NCI-H1694 treated with DMSO at 0.1 percent for 48 hours (cell line): ENCODE measurements around the gene FBXO31.
"Not testable (repeated sequence)": the region's sequence is repeated elsewhere in the genome, so short reads cannot be mapped to it uniquely, and the experiment has no call there.

Experiments used
- DNase-seq: peaks from one replicate; lab custom pipeline; 2025; lab: John Stamatoyannopoulos, UW

FBXO31 gene

DNA sequence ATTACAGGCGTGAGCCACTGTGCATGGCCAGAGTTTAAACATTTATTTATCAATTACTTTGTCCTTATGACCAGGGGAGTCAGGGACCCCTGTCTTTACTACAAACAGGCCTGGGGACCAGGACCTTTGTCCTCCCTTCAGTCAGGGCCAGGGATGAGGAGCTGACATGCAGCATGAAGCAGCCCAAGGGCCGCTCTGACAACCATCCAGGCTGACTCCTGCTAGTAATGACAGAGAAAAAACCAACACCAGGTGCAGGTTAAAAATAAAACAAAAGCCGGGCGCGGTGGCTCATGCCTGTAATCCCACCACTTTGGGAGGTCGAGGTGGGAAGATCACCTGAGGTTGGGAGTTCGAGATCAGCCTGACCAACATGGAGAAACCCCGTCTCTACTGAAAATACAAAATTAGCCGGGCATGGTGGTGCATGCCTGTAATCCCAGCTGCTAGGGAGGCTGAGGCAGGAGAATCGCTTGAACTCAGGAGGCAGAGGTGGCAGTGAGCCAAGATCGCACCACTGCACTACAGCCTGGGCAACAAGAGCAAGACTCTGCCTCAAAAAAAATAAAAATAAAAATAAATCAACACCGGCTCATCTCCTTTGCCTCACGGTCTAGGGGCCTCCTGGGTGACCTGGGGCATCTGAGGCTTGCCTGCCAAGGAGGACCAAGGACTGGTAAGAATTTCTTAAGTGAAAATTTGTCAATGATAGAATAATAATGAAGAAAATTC lies 20.6 kb downstream of the FBXO31 start:
- DNase-seq, result not testable (repeated sequence)

DNA sequence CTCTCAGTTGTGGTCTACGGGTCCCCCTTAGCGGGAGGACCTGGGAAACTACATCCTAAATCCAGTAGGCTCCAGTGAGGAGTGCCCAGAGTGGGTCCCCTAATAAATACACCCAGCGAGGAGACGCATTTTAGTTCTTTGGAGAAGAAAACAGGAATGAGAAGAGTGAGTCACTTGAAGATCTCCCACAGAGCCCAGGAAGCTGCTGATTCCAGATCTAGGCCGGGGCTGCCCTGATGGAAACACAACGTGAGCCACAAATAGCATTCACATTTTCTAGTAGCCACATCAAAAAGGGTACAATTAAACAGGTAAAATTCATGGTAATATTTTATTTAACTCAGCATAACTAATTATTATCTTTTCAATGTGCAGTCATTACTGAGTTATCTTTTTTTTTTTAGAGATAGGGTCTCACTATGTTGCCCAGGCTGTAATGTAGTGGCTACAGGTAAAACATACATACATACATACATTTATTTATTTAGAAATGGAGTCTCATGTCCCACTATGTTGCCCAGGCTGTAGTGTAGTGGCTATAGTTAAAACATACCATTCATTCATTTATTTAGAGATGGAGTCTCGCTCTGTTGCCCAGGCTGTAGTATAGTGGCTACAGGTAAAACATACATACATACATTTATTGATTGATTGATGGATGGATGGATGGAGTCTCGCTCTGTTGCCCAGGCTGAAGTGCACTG lies 21.5 kb downstream of the FBXO31 start:
- no peak for DNase-seq

DNA sequence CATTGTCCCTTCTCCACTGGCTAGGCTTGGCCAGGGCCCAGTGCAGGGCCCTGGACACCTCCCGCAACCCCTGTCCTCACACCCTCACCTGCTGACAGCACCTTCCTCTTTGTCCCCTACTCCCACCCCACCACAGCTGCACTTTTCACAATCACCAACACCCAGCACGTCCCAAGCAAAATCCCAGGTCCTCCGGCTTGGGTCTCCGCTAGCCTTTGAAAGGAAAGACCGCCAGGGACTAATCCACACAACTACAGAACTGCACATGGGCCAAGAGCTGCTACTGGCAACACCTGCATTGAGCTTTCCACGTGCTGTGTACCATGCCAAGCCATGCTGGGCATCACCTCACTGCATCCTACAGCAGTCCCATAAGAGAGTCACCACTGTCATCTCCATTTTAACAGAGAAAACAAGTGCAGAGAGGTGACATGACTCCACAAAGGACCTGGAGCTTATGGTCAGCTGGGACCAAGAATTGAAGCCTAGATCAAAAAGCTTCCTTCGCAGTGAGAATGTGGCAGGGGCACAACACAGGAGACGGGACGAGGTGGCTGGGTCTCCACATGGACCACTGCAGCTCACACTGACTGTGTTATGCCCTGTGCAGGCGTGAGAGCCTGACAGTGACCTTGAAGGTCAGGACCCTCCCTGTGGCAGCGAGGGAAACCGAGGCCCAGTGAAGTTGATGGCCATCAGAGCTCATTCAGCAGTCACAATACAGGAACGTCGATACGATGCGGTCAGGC lies 22.5 kb downstream of the FBXO31 start:
- no peak for DNase-seq

DNA sequence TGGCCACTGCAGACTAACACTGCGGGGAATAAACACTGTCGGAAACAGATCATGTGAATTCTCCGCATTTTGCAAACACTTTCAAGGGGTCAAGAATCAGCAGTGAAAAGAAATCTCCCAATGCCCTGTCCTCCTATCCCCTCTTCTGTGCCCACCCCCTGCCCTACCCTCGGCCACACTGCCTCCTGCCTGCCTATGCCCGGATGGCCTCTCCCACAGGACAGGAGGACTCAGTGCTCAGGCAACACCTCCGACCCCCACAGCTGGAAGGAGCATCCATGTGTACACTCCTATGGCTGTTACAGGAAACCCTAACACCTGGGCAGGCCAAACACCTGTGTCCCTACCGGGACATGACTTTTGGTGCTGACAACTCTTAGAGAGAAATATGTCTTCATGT lies 24.5 kb downstream of the FBXO31 start:
- DNase-seq, result no peak

DNA sequence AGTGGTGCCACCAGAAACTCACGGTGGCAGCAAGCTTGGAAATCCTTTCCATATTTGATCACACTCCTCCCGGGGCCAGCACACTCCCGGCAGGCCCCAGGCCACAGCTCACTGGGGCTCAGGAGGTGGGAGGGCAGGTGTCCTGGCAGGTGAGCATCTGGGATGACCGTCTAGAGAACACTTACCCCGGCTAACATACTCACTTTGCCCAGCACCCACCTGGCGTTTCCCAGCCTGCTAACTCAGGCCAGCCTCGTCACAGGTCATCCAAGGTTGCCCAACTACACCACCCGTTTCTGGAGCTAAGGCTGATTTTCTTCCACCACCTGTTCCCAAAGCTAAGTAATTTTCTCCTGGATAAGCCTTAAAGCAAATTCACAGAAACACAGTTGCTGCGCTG lies 24.9 kb downstream of the FBXO31 start:
- DNase-seq, result no peak

DNA sequence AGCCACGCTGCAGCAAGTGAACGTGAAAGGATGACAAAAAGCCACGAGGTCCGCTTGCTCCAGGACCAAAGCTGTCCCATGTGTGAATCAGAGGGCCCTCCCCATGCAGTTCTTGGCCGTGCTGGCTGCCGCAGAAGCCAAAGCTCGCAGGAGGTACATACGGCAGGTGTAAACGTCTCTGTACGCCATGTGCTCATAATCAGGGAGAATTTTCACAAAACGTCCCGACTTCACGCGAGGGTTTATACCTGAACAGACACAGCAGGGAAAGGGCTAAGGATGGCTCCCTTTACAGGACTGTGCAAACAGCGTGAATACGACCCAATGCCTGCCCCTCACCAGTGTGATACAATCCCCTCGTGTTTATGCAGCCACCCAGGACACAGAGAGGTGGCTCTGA lies 25.3 kb downstream of the FBXO31 start:
- no peak for DNase-seq

DNA sequence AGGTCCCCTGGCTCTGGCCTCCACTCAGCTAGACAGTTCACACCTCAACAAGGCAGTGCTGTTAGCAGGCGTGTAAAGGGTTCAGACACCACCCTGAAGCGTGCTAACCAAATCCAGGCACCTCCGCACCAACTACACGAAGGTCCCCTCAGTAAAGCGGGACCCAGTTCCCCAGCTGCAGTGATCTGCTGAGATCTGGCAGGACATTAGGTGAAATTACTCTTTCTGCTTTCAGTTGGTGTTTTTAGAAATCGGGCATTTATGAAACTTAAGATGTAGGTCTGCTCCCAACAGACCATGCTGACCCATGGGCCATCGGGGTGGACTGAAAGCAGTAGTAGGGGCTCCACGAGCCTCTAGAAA lies 27.1 kb downstream of the FBXO31 start:
- DNase-seq, result no peak

DNA sequence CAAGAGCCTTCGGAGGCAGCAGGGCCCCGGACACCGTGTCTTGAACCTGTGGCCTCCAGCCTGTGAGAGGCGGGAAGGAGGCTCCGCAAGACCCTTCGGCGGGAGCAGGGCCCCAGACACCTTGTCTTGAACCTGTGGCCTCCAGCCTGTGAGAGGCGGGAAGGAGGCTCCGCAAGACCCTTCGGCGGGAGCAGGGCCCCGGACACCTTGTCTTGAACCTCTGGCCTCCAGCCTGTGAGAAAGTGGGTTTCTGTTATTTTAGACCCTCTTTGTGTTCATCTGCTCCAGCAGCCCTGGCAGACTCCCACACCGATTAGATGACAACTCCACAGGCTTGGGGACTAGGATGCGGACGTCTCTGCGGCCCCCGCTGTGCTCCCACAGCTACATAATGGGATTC lies 30.0 kb downstream of the FBXO31 start:
- no peak for DNase-seq

DNA sequence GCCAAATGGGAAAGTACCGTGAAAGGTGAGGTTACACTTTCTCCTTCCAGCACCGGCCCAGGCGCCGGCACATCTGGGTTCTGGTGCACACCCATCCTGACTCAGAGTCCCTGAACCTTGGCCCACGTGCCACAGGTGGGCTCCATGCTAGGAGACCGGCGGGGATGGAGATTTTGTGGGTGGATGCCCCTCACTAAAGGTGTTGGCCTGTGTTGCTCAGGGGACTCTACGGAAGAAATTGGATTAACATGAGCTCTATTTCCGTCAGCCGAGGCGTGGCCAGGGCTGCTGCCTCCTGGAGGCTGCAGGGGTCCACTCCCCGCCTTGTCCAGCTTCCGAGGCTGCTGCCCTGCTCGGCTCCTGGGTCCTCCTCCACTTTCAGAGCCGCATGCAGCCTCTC lies 30.8 kb downstream of the FBXO31 start:
- DNase-seq, result no peak

DNA sequence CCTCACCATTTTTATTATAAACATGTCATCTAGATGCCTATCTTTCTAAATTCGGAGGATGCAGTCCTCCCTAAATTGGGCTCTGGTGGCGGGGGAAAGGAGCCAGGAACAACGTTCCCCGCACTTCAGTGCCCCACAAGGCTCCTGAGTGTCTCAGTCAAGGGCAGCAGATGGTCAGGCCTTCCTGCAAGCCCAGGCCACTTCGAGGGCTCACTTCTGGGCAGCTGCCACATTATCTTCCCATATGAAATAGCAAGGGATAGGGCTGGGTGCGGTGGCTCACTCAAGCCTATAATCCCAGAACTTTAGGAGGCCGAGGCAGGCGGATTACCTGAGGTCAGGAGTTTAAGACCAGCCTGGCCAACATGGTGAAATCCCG lies 32.3 kb downstream of the FBXO31 start:
- DNase-seq, result no peak

DNA sequence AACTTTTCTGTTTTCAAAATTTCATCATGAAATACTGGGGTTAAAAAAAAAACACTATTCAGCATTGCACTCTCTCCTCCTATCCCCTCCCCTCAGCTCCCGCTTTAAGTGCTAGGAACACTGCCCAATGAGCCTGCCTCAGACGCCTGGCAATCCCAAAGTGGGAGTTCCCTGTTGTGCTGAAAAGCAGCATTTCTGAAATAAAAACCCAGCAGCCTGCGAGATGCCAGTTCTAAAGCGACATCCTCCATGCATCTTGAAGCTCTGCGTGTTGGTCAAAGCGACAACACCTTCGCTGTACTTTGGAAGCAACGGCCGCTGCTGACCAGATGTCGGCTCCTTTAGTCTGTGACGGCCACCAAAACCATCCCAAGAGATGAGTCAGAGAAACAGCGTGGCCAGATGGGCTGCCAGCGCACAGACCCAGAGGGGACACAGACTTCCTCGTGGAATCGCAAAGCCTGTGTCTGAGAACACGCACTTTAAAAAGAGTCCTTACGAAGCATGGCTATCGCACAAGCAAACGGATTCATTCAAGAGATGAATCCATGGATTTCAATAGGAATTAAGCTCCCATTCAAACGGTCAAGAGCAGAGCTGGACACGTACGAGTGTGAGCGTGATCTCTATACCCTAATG lies 32.8 kb downstream of the FBXO31 start:
- no peak for DNase-seq

DNA sequence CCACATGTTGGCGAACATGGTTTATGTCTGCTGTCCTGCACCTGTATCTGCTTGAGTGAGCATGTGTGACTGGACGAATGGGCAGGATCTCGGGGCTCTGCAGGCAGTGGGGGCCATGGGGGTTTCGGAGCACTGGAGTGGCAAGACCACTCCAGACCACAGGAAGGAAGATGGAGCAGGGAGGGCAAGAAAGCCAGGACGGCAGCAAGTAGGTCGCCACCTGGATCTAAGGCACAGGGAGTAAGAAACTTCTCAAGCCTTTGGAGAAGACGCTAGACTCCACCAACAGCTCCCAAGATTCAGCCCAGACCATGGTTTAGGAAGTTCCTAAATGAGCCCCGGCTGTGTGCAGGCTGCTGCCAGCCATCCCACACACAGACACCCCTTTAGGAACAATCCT lies 33.5 kb downstream of the FBXO31 start:
- no peak for DNase-seq

DNA sequence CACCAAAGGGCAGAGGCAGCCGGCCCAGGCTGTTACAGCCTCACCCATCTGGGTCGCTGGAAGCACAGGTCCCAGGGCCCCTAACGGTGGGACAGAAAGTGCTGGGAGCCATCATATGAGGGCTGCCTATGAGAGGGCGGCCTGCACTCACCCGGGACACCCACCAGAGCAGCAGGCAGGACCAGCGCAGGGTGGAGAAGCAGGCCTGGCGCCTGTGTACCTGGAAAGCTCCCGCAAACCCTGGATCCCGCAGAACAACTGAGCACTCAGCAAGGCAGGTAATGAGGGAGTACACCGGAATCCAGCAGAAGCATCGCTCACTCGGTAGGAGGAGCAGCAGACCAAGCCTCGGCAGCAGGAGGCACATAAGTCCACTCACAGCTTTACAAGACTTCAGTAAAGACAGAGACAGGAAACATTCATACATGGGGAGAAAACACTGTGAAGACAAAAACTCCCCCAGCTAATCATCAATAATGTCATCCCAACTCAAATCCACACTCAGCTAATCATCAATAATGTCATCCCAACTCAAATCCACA lies 34.9 kb downstream of the FBXO31 start:
- DNase-seq, result no peak

DNA sequence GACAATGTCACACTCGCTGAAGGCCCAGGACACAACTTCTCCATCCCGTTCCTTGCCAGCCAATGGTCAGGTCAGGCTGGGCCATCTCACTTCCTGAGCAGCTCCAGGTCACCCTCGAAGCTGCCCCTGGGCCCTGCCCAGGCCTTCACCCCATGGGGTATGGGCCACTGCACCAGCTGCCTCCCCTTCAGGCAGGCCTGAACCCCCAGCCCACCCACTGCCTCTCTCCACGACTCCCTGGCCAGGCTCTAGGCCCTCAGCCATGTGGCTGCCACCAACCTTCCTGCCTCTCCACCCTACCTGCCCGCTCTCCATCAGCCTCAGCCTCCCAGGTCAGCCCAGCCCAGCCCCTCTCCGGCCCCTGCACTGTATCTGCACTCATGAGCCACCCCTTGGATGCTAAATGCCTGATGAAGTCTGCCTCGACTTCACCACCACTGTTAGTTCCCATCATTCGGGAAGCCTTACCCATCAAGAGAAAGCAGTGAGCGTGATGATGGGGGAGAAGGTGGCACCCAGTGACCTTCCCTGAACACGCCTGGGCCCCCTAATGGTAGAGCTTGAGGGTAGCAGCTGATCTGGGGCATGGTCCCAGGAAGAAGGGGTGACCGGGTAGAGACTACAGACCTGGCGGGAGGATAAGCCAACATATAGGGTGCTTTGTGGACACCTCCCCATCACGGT lies 35.5 kb downstream of the FBXO31 start:
- no peak for DNase-seq

DNA sequence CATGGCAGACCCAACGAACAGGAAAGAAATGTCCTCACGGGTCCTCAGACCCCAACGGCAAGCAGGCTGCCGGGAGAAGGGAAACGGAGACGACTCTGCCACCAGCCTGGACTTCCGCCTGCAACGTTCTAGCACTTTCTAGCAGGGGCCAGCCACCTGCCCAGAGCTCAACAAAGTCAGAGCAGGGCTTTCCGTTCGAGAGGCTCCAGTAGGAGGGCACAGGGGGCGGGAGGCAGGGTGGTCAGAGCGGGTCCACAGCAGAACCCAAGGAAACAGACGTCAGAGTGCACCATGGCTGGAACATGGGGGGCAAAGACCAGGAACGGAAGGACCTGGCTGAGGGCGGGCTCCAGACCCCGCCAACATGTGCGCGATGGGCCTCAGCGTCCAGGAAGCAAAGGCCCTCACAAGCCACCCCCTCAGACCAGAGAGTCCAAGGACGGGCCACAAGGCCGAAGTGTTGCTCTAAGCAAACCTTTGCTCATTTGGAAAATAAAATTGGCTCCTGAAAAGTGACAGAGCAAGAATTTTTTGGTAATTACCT lies 37.0 kb downstream of the FBXO31 start:
- DNase-seq, result no peak

DNA sequence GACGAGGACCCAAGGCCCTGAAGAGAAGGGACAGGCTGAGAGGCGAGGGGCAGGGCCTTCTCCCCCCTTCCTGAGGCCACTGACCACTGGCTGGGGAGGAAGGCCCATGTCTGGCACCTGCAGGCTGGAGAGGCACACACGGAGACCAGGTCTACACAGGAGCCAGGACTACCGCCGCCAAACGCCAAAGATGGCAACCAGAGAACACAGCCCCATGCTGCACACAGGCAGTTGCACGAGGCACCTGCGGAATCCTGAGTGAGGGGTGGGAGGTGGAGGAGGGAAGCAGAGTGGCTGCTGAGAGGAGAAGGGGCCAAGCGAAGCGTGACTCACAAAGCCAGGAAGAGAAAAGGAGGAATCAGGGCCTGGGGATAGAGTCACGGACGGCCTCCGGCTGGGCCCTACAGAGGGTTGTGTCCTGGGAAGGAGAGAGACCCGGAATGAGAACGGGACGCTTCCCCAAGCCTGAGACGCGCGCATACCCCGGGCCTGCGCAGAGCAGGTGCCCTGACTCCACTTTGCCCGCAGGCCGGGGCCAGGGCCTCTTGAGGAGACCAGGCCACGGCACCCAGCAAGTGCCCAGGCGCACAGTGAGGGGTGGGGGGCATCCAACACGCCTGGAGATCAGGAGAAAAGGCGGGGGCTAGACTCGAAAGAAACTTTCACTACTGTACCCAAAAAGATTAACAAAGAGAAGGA lies 37.7 kb downstream of the FBXO31 start:
- no peak for DNase-seq

DNA sequence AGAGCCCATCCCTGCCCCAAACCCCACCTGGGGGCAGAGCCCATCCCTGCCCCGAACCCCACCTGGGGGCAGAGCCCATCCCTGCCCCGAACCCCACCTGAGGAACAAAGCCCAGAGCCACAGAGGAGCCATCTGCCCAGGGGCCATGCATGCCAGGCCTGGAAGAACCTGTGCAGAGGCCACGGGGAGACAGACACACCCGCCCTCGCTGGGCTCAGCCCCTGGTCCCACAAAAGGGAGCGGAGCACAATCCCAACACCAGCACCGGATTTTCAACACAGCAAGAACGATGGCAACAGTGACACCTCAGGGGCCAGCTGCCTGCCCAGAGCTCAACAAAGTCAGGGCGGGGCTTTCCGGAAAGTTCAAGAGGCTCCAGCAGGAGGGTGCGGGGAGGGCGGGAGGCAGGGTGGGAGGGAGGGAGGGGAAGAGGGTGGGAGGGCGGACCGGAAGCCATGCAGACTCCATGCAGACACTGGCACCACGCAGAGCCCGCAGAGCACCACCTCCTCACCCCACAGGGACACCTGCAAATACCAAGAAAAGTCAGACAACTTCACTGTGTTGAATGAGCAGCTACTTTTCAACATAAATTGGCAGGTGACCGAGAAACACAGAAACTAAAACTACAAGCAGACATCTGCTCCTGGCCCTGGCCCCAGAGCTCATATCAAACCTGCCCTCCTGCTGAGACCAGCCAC lies 38.5 kb downstream of the FBXO31 start:
- DNase-seq, result no peak

DNA sequence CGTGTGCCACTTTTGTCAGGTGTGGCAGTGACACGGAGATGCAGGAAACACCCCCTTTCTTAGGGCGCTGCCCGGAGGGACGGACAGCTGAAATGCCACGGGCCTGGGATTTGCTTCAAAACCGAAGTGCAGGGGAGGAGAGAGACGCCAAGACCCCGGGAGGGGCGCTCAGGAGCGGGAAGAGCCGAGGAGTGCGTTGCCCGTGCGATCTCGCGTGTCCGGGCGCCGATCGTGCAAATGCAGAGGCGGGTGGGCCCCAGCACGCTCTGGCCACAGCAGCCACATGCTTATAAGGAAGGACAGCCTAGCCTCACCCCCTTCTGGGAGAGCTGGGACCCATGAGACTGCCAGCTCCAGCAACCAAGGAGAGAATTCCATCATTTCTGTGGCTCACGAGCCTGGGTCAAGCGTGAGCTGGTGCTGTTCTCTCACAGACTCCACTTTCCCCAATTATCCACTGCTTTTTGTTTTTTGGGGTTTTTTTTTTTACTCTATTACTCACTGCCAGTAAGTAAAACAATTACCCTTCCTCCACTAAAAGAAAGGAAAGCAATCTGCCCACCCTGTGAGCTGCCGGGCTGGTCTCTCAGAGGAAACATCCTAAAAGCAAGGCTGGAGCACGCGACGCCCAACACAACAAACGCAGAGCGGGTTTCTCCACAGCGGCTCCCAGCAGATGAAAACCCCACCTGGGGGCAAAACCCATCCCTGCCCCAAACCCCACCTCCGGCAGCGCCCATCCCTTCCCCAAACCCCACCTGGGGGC lies 39.2 kb downstream of the FBXO31 start:
- DNase-seq, result no peak

DNA sequence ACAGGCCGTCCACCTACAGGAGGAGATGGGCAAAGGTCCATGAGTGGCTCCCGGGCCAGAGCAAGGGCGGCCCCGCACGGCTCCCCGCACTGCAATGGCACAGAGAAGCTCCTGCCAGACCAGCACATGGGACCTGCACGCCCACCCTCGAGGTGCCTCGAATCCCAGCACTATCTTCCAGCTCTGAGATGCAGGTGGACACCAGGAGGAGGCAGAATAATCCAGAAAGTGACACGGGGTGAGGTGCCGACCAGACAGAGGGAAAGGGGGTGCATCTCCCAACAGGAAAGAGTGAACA lies 39.9 kb downstream of the FBXO31 start:
- no peak for DNase-seq
